Neutrophil (primary cell): ENCODE results near the gene RIT2.
"Not testable (repeated sequence)": the region's sequence is repeated elsewhere in the genome, so short reads cannot be mapped to it uniquely, and the experiment has no call there.

Experiments used
- H3K27ac ChIP-seq: fragments of 200-600 bp; sonication (generic); 2 replicates; pipeline ENCODE4 v1.5.1; 2016; ENCODE audit warnings: mild to moderate bottlenecking, moderate library complexity
- H3K27me3 ChIP-seq: fragments of 200-600 bp; sonication (generic); 2 replicates; pipeline ENCODE4 v1.6.0; 2016; ENCODE audit warnings: mild to moderate bottlenecking
- H3K36me3 ChIP-seq: fragments of 200-600 bp; sonication (generic); 2 replicates; pipeline ENCODE4 v1.5.1; 2017
- H3K4me1 ChIP-seq, 2 experiments: fragments of 200-600 bp in 1 of 2; sonication (generic) in 1 of 2; 1 replicate in 1 of 2; 2 replicates in 1 of 2; pipeline versions ENCODE4 v1.5.1 to v1.6.1; 2013 to 2016; ENCODE audit warnings: low read depth in 1 of 2, low read length in 1 of 2, mild to moderate bottlenecking in 1 of 2, moderate library complexity in 1 of 2; ENCODE audit not compliant: control insufficient read depth in 1 of 2, insufficient read depth in 1 of 2
- H3K4me3 ChIP-seq, 2 experiments: fragments of 200-600 bp in 1 of 2; sonication (generic) in 1 of 2; 1 replicate in 1 of 2; 2 replicates in 1 of 2; pipeline ENCODE4 v1.5.1; 2013 to 2016; ENCODE audit warnings: low read depth in 1 of 2, low read length in 1 of 2, mild to moderate bottlenecking in 1 of 2, moderate library complexity in 1 of 2
- H3K9me3 ChIP-seq: fragments of 200-600 bp; sonication (generic); 2 replicates; pipeline ENCODE4 v1.5.1; 2016
- TF ChIP-seq, protein P1 (sequence below): fragments of 200-600 bp; sonication (generic); IDR thresholded peaks from 2 replicates; pipeline ENCODE4 v1.5.1; 2016; ENCODE audit warnings: antibody characterized with exemption

Gene RIT2

DNA sequence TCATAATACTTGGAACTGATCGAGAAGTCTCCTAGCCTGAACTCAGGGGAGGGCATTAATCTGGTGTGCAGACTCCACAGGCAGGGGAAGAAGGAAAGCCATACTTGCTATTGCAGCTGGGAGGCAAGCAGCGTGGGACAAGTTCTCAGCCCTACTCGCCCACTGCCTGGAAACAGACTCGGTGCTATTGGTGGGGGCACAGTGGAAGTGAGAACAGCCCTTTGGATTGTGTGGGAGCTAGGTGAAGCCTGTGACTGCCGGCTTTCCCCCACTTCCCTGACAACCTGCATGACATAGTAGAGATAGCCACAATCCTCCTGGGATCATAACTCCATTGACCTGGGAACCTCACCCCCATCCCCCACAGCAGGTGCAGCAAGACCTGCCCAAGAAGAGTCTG is 301.3 kb downstream of the RIT2 start:
- no peaks in the 10 kb centered on the region for H3K36me3 ChIP-seq
- no peaks in the 10 kb centered on the region for H3K4me1 ChIP-seq
- no peak overlapping the region for H3K27ac ChIP-seq
- H3K27me3 ChIP-seq: no peaks in the 10 kb centered on the region
- TF ChIP-seq, protein P1, sequence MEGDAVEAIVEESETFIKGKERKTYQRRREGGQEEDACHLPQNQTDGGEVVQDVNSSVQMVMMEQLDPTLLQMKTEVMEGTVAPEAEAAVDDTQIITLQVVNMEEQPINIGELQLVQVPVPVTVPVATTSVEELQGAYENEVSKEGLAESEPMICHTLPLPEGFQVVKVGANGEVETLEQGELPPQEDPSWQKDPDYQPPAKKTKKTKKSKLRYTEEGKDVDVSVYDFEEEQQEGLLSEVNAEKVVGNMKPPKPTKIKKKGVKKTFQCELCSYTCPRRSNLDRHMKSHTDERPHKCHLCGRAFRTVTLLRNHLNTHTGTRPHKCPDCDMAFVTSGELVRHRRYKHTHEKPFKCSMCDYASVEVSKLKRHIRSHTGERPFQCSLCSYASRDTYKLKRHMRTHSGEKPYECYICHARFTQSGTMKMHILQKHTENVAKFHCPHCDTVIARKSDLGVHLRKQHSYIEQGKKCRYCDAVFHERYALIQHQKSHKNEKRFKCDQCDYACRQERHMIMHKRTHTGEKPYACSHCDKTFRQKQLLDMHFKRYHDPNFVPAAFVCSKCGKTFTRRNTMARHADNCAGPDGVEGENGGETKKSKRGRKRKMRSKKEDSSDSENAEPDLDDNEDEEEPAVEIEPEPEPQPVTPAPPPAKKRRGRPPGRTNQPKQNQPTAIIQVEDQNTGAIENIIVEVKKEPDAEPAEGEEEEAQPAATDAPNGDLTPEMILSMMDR: no peak
- no peaks in the 10 kb centered on the region for H3K9me3 ChIP-seq
- H3K4me3 ChIP-seq: no peak overlapping the region

DNA sequence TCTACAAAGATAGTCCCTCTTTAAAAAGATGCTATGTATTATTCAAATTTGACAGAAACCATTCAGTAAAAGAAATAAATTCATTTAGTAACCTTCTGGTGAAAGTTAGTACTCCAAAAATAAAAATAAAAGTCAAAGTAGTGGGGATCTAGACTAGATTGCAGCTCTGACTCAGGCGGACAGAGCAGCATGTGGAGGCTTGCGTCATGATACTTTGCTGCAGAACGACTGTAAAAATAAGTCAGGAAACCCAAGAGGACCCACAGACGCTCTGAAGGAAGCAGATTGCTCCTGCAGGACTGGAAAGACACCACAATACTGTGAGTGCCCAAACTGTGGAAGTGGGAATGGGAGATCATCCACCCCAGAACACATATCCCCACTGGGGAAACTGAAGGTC is 301.9 kb downstream of the RIT2 start:
- H3K4me1 ChIP-seq: no peaks in the 10 kb centered on the region
- H3K27ac ChIP-seq: no peak overlapping the region
- TF ChIP-seq, protein P1: no peak
- no peaks in the 10 kb centered on the region for H3K27me3 ChIP-seq
- H3K4me3 ChIP-seq: no peak overlapping the region
- no peaks in the 10 kb centered on the region for H3K9me3 ChIP-seq
- no peaks in the 10 kb centered on the region for H3K36me3 ChIP-seq

DNA sequence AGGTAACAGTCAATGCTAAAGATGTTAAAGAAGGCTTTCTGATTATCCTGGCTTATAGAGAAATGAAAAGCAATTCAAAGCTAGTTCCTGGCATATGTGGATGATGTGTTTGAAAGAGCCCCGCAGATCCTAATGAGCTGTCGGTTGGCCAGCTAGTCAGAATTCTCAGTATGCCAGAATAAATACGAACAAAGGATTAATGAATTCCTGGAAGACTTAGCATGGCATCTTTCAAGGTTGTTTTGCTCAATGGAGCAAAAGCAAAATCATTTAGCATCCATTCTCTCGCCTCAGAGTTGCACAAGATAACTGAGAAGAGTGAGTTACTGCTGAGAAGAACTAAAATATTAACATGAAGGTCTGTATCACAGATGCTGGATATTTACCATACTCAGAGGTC is 307.6 kb downstream of the RIT2 start:
- TF ChIP-seq, protein P1: no peak
- Histone ChIP-seq H3K27me3 (no peaks in the 10 kb centered on the region), H3K4me1 (no peaks in the 10 kb centered on the region), H3K27ac (no peak overlapping the region), H3K36me3 (no peaks in the 10 kb centered on the region), H3K9me3 (no peaks in the 10 kb centered on the region), H3K4me3 (no peak overlapping the region)

DNA sequence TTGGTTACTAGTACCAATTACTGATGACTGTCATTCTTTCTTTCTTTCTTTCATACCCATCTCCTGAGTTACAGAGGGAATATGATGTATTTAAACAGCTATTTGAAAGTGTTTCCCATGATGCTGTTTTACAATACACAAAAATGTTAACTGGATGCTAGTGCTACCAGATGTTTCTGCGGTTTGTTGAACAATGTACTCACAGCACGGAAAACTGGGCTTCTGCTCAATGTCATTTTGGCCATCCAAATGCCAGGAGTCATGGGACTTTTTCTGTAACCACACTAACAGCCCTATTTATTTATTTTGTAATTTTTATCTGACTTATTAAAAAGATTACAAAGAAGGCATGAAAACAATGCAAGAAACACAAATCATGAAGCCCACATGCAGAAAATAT is 313.8 kb downstream of the RIT2 start:
- Histone ChIP-seq H3K4me1 (no peaks in the 10 kb centered on the region), H3K27ac (no peak overlapping the region), H3K27me3 (no peaks in the 10 kb centered on the region), H3K4me3 (no peak overlapping the region), H3K36me3 (no peaks in the 10 kb centered on the region), H3K9me3 (no peaks in the 10 kb centered on the region)
- TF ChIP-seq, protein P1: no peak

DNA sequence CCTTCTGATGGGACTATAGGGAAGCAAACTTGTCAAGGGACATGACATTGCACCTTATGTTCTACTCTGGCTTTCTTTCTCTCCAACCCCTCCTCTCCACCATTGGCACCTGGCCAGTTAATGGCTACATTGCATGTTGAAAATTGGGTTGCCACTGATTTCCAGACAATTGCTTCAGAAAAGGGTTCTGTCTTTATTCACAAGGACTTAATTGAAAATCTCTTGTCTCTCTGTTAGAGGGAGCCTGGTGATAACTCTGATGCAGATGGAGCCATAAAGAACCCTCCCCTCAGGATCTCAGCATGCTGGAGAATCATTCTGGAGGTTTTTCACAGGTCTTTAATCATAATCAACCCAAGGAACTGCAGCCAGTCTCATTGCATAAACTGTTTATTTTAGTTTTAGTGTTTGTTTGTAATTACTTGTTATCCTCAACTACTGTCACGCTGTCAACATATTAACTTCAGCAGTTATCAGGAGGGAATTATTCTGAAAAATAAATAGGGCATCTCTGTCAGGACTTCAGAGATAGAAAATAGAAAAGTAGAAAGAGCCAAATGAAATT is 316.8 kb downstream of the RIT2 start:
- Histone ChIP-seq H3K4me1 (no peaks in the 10 kb centered on the region), H3K4me3 (no peak overlapping the region), H3K9me3 (no peaks in the 10 kb centered on the region), H3K27me3 (no peaks in the 10 kb centered on the region), H3K27ac (no peak overlapping the region), H3K36me3 (no peaks in the 10 kb centered on the region)
- TF ChIP-seq, protein P1: no peak

DNA sequence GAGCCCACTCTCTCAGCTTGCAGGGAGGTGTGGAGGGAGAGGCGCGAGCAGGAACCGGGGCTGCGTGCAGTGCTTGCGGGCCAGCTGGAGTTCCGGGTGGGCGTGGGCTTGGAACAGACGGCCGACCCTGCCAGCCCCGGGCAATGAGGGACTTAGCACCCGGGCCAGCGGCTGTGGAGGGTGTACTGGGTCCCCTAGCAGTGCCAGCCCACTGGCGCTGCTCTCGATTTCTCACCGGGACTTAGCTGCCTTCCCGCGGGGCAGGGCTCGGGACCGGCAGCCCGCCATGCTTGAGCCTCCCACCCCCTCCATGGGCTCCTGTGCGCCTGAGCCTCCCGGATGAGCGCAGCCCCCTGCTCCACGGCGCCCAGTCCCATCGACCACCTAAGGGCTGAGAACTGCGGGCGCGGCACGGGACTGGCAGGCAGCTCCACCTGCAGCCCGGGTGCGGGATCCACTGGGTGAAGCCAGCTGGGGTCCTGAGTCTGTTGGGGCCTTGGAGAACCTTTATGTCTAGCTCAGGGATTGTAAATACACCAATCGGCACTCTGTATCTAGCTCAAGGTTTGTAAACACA is 320.2 kb downstream of the RIT2 start:
- not testable (repeated sequence) for H3K4me3 ChIP-seq, H3K27ac ChIP-seq, H3K27me3 ChIP-seq, H3K4me1 ChIP-seq, H3K9me3 ChIP-seq, H3K36me3 ChIP-seq
